HG02973 (cell line): ENCODE data around the gene EHF.

Source experiments
- ATAC-seq: cut with Tn5 transposase; IDR thresholded peaks from one replicate; pipeline ENCODE4 v1.9.1; 2021; ENCODE audit warnings: moderate library complexity; ENCODE audit not compliant: unreplicated experiment

EHF gene

DNA sequence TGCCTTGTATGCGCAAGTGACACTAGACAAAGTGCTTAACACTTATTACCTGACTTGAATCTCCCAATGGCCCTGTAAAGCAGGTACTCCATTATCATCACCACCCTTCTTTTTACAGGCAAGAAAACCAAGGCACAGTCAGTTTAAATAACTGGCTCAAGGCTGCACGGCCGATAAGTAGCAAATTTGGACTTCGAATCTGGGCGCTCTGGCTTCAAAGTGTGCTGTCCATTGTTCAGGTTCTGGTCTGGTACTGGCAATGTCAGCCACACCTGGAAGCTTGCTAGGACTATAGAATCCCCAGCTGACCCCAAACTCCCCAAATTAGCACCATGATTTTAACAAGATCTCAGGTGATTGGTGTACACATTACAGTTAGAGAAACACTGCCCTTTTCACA lies 19.3 kb upstream of the EHF start:
- no peak for ATAC-seq

DNA sequence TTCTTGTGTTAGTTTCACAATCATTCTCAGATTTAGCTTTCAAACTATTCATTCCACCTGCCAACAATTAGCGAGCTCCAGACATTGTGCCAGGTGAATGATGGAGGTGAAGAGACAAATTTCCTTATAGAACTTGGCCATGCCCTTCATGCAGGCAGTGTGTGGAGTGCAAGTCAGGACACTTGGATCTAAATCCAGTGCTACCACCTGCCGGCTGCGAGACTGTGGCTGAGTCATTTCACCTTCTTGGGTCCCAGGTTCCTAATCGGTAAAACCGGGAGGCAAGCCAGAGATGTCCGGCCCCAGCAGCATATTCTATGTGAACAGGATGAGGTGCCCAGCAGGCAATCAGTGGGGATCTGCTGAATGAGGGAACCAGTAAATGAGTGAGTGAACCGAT lies 18.6 kb upstream of the EHF start:
- no peak for ATAC-seq

DNA sequence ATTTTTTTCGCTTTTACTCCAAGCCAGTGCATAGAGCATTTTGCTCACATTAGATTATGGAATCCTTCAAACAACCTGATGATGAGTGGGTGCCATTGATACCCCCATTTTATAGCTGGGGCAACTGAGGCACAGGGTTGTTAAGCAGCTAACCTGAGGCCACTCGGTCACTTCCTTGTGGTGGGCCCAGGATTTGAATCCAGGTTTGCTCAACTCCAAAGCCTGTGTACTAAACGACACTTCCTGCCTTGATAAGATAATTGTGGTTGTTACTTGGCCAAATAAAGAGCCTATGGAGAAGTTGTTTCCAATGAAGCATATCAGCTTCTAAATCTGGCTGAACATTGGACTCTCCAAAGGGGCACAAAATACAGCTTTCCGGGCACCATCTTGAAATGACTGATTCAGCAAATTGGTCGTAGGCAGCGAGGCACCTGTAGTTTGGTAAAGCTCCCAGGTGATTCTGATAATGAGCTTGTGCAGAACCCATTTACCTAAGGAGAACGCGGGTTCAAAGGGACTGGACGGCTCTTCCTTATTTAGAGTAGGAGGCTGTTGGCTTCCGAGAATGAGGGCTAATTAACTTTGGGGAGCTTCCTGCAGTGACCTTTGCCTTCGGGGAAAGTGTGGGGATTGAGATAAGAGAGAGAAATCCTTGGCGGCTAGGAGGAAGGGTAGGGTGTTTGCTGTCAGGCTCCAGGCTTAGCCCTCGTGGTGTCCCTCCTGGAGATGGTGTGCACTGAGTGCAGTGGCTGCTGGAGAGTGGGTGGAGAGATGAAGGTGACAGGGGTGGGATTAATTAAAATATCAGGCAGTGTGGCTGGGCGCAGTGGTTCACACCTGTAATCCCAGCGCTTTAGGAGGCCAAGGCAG lies 17.5 kb upstream of the EHF start:
- no peak for ATAC-seq

DNA sequence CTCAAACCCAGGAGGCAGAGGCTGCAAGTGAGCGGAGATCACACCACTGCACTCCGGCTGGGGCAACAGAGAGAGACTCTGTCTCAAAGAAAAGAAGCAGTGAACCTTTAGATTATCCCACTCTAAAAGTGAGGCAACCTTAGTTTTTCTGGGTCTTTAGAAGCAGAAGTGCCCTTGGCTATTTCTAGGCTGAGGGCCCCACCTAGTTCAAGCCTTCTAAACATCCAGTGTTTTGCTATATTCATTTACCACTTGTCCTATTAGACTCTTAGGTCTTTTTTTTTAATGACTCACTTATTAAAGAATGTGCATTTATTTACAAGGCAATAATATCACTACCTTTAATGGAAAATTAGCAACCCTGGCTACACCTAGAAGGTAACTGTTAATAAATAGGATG lies 16.7 kb upstream of the EHF start:
- no peak for ATAC-seq

DNA sequence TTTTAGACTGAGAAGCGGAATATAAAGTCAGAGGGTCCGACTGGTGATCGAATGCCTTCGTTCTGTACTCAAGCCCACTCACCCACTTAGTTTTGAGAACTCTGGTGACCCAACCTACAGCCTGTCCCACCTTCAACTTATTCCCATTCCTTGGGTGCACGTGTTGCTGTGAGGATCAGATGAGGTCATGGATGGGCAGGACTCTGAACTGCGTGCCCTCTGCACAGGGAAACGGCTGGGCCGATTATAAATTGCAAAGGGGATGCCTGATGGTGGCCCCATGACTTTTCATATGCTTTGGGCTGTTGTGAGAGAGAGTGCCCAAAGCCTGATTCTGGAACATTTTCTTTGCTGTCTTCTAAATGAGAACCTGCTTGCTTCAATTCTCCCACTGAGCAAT lies 16.0 kb upstream of the EHF start:
- no peak for ATAC-seq

DNA sequence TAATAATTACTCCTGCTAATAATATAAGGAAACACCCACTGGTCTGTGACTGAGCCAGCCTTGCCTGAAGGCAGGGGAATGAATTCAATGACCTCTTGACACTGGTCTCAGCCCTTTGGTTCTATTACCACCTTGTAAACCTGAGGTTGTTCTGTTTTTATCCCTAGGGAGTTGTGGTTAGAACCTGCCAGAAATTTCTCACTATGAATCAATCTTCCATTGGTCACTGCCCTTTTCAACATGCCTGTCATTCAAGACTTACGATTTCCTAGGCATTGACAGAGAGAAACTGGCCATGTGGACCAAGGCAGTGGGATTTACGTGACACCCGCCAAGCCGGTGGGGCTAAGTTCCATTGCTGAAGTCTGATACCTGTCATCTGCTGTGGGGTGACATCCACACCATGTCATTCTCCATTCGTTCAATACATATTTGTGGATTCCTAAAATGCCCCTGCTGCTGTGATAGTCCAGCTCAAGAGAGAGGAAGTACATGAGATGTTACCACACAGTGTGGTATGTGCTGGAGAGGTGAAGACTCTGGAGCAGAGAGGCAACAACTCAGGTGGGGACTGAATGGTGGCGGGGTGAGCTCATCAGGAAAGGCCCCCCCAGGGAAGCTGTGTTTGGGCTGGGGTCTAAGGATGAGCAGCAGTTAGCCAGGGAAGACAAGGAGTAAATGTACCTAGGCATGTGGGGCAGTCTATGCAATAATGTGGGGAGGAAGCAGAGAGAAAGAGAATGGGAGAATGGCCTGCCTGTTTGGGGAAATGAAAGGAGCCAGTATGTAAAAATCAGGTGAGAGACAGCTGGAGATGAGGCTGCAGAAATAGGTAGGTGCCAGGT lies 15.2 kb upstream of the EHF start:
- ATAC-seq, result no peak

DNA sequence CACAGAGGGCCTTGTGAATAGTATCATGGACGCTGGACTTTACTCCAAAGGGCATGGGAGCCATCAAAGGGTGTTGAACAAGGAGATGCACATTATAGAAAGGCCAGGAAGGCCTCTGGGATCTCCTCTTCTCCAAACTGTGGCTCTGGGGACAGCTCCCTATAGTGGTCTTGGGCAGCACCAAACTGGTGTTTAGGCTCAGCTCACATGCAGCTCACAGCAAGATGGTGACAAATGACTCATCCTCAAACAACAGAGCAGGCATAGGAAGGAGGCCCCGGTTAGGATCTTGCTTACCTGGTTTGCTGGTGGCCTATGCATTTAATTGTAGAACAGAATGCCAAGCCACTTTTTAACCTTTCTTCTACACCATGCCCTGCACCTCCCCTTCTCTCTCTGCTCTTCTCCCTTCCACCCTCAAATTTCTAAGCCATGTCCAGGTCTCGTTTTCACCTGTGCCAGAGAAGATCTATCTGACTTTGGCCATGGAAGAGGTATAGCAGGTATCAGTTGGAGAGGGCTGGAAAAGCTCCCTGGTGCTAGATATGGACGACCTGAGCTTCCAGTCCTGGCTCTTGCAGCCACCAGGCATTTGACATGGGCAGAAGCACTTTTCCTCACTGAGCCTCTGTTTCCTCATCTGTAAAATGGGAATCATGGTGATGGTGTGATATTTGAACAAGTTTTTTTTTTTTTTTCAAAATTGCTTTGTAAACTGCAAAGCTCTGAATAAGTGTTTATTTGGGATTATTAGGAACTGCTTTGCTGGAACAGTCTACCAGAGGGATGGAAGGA lies 14.4 kb upstream of the EHF start:
- ATAC-seq, result no peak

DNA sequence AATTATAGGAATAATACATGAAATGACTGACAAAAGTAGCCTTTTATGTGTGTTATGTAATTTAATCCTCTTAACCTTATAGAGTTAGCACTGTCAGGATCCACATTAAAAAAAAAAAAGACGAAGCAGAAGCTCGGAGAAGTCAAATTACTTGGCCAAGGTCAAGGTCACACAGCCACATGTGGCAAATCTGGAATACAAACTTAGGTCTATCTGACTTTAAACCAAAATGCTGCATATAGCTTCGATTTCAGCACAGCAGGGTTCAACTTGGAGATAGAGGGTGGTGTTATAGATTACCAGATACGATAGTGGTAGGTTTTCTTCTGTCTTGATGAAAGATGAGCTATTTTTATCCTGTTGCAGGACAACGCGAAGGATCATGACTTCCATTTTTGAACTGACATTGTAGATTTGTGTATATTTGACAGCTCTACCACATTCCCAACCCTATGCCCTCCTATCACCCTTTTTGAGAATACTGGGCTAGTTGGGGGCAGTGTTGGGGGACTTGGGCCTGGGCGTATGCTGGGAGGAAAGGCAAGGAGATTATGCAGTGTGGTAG lies 11.6 kb upstream of the EHF start:
- ATAC-seq, result no peak

DNA sequence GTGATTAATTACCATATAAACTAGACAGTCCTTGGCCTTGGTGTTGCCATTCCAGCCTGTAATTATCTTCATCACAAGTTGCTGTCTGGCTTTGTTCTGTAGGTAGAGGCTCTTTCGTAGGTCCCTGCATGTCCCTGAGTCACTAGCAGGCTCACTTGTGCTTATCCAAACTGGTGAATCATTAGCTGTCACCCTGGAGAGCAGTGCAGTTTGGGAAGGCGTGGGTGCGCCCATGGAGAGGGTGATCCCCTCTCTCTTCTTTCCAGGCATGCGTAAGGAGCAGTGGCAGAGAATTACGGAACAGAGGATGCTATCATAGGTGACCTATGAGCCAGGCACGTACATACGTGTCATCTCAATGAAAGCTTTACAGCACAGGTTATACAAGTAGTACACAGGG lies 11.0 kb upstream of the EHF start:
- ATAC-seq, result no peak

DNA sequence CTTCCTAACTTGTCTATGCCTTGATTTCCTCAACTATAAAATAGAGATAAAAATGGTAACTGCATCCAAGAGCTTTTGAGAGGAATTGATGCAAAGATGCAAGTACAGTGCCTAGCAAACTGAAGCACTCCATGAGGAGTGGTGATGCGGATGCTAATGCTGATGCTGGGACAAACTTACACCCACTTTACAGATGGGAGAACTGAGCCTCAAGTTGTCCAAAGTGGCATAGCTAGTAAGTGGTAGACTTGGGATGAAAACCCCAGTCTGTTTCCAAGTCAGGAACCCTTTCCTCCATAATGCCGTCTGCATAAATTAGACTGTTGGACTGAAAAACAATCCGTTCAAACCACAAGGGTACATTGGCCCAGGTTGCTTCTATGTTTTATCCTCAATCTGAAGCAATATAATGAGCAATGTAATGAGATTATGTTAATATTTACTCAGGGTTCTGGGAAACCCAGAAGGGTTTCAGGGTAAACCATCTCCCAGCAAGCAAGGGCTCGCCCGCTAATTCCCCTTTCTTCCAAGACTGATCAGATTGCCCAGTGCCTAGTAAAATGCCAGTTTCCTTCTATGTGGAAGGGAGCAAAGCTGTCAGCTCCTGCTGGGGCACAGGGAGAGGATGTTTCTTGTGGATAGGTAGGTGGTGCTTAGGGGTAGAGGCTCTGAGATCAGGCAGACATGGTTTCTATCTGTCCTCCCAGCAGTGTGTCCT lies 10.4 kb upstream of the EHF start:
- ATAC-seq, result no peak

DNA sequence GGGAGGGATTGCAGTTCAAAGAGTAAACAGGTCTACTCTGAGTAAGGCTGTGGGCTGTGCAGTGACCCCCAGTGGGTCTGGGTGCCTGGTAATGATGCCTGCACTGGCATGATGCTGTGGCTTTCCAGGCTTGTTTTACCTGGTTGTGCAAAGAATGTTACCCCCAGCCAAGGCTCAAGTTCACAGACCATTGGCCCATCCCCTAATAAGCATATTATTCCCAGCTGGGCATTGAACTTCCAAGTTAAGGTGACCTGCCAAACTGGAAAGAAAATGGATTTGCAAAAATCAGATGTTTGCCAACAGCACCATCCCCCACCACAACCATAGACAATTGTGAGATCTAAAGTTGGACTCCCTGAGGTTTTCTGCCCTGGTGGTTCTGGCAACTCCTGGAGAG lies 7.9 kb upstream of the EHF start:
- ATAC-seq, result no peak

DNA sequence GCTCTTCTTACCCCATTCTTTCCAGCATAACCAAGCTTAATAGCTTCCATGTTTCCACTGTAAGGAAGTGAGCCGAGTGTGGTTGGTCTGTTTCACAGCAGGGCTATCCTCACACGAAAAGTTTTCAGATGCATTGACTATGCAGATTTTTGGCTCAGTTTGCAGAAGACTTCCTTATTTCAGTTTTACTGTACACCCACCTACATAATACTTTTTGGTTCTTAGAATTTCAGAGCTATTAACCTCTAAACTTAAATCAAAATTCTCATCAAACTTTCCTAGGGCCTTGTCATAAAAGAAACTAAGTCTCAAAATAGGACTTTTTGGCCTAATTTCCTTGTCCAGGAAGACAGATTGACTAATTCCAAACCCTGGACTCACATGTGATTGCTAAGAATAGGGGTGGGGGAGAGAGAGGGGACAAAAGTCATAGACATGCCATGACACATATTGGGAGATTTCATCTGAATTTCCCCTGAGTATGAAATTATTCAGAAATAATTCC lies 7.3 kb upstream of the EHF start:
- peak; percentile 83 for ATAC-seq

DNA sequence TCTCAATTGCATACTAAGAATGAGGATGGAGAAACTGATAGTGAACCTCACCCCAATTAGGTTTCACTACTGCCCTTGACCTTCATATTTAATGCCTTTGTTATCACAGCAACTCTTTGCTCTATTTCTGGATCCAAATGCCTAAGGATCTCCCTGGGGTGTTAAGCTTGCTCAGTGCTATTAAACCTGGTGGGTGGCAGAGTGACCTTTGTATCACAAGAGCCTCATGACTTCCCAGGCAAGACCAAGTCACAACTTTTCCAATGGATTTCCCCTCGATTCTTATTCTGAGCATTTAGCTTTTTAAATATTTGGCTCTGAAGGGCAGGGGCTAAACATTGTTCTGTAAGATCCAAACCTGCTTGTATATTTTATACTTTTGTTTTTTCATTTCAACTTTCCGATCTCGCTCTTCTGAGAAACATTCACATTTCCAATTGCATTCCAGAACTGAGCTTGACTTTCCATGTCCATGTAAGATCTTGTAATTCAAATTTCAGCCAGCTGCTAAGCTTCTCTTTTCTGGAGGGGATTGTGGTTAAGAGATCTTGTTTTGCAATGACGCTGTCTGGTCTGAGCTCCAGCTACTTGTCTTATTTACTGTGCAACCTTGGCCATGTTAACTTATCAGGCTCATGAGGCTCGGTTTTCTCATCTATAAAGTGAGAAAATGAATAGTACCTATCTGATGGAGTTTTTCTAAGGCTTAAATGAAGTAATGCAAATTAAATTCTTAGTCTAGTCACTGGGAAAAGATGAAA lies 6.4 kb upstream of the EHF start:
- ATAC-seq, result no peak

DNA sequence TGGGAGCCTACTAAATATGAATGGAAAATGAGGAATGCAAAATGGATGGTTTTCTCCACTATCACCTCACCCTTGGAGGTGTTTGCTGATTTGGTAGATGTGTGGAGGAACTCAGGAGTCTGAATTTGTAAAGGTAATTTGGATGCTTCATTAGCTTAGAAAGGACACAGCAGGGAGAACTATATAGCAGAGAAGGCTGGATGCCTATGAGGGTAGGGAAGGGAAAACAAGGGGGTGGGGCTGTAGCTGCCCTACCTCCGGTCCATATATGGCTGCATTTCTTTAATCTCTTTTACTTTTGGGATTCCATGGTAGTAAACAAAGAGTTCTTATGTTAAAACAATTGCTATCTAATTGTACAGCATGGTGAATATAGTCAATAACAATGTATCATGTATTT lies 4.8 kb upstream of the EHF start:
- no peak for ATAC-seq

DNA sequence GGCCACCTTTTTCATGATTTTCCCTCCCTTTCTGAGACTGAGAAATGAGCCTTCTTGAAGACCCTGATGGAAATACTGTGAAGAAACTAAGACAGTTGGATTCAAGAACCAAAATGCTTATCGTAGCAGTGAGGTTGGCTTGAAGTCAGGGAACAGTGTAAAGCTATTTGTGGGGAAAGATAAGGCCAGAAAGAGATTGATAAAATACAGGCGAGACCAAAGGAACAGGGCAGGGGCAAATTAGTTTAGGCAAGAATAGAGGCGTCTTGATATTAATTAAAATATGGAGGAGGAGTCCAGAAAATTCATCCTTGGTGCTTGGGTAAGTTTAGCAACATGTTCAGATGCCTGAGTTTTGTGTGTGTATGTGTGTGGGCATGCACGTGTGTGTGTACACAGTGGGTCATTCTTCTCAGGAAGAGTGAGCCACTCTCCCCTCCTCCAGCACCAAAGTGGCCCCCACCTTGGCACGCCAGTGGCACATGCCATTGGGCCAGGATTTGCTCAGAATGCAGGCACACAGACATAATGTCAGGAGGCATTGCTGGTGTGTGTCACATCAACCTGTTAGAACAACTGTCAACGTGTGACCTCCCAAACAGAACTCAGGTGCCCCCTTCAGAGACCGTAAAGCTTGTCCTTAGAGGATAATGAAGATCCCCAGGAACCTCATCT lies 3.9 kb upstream of the EHF start:
- ATAC-seq, result no peak

DNA sequence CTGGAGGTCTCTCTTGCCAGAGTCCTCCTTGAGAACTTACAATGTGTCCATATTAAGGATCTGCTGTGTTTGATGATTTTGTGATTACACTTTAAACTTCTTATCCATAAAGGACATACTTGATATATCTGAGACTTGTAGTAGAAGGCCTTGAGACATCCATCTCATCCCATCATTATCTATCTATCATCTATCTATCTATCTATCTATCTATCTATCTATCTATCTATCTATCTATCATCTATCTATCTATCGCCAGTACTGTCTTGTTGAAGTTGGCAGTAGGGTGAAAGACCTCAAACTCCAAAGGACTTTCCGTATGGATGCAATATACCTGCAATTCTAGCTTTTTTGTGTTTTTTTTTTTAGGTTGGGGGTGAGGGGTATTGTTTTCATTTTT lies 2.5 kb upstream of the EHF start:
- ATAC-seq, result no peak

DNA sequence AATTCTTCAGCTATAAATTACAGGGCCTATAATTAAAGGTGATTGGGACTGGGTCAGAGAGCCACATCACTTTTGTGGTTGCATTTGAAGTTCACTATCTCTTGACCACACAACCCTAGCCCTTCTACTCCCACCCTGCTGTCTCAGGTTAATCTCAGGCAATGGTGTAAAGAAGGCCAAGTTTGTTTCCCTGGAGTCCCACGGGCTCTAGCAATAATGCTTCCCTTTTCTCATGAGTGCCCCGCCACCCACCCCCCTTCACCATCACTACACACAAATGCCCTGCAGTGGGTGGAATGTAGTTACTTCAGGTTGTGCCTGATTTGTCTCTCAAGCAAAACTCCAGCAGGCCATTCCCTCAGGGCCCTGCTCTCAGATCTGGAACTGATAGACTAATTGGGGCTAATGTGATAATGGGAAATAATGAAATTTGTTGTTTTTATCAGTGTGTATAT lies 1.8 kb upstream of the EHF start:
- no peak for ATAC-seq

DNA sequence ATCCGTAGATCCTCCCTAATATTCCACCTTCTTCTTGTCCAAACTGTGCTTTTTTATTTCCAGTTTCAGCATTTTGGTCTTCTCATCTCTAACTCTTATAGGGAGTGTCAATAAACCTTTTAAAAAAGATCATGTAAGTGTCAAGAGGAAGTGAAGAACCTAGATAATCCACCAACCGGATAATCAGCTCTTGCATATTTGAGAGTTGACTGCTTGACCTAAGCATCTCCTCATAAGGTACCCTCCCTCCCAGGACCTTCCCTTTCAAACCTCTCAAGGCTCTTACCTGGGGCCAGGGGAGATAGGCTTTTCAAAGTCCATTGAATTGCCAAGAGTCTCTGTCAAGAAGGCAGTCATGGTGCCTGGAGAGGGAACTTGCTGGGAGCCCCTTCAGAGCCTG lies 691 bp upstream of the EHF start:
- no peak for ATAC-seq

DNA sequence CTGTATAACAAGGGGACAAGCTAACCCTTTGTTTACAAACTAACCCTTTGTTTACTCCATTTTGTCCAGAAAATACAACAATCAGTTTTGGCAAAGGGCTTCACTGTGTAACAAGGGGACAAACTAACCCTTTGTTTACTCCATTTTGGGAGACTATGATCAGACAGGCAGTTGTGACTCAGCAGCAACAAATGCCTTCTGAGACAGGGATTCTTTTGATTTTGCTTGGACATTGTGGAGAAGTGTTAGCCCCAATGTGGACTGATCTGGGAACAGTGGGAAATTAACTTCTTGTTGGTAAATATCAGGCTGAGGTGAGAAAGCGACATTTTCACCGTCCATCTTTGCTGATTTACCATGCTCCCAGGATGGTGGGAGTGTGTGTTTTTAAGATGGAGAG lies 983 bp downstream of the EHF start:
- ATAC-seq, result no peak
